Keratinocyte (primary cell): ENCODE results near the gene WDR26. TPM values are rescaled to one million over a fixed set of nuclear protein-coding genes. Genes with fewer than 3 reads are reported as not detected.
"Not testable (repeated sequence)": the region's sequence is repeated elsewhere in the genome, so short reads cannot be mapped to it uniquely, and the experiment has no call there.

Experiments
- DNase-seq: peaks from one replicate; pipeline ENCODE4 v3.0.0-alpha.2; 2011; ENCODE audit warnings: low read depth, missing footprints, low spot score
- FAIRE-seq: peaks from 2 replicates; lab custom pipeline; 2011; peaks lifted over from hg19 to GRCh38; lab: Jason Lieb, UNC
- H2AFZ ChIP-seq: 2 replicates; pipeline ENCODE4 v1.6.0; 2012; ENCODE audit warnings: low read length, control low read depth, inconsistent platforms; ENCODE audit not compliant: control insufficient read depth
- H3K27ac ChIP-seq: 2 replicates; pipeline ENCODE4 v1.5.1; 2011; ENCODE audit warnings: low read length; ENCODE audit not compliant: control insufficient read depth, insufficient read depth
- H3K27me3 ChIP-seq: 3 replicates; pipeline ENCODE4 v1.6.0; 2011; ENCODE audit warnings: low read length; ENCODE audit not compliant: control insufficient read depth, insufficient read depth; ENCODE audit errors: extremely low read depth
- H3K36me3 ChIP-seq, 2 experiments: 2 replicates in 1 of 2; 3 replicates in 1 of 2; pipeline ENCODE4 v1.5.1; 2011; ENCODE audit warnings: low read length in 2 of 2, mild to moderate bottlenecking in 1 of 2; ENCODE audit not compliant: control insufficient read depth in 2 of 2, insufficient read depth in 2 of 2; ENCODE audit errors: extremely low read depth in 1 of 2
- H3K4me1 ChIP-seq: 3 replicates; pipeline ENCODE4 v1.5.1; 2011; ENCODE audit warnings: low read length; ENCODE audit not compliant: control insufficient read depth, insufficient read depth; ENCODE audit errors: extremely low read depth
- H3K4me2 ChIP-seq: 3 replicates; pipeline ENCODE4 v1.6.0; 2011; ENCODE audit warnings: low read depth, low read length; ENCODE audit not compliant: control insufficient read depth, insufficient read depth; ENCODE audit errors: extremely low read depth
- H3K4me3 ChIP-seq, 3 experiments: fragments of 200-600 bp in 1 of 3; sonication (generic) in 1 of 3; 2 replicates in 2 of 3; 3 replicates in 1 of 3; pipeline ENCODE4 v1.5.1; 2011 to 2016; ENCODE audit warnings: low read length in 3 of 3, mild to moderate bottlenecking in 3 of 3, control low read depth in 2 of 3, inconsistent platforms in 1 of 3, low read depth in 1 of 3, mixed read lengths in 1 of 3, mixed run types in 1 of 3, moderate library complexity in 1 of 3; ENCODE audit not compliant: control insufficient read depth in 2 of 3, insufficient read depth in 2 of 3; ENCODE audit errors: extremely low read depth in 1 of 3
- H3K79me2 ChIP-seq: 2 replicates; pipeline ENCODE4 v1.6.0; 2012; ENCODE audit warnings: low read length; ENCODE audit not compliant: control insufficient read depth, insufficient read depth
- H3K9ac ChIP-seq: 3 replicates; pipeline ENCODE4 v1.6.0; 2011; ENCODE audit warnings: low read length; ENCODE audit not compliant: control insufficient read depth, insufficient read depth; ENCODE audit errors: extremely low read depth
- H3K9me1 ChIP-seq: 3 replicates; pipeline ENCODE4 v1.6.0; 2011; ENCODE audit warnings: low read length; ENCODE audit not compliant: control insufficient read depth, insufficient read depth; ENCODE audit errors: extremely low read depth
- H3K9me3 ChIP-seq: 2 replicates; pipeline ENCODE4 v1.5.1; 2012; ENCODE audit warnings: low read depth, low read length; ENCODE audit not compliant: control insufficient read depth
- H4K20me1 ChIP-seq: 3 replicates; pipeline ENCODE4 v1.6.0; 2011; ENCODE audit warnings: low read length; ENCODE audit not compliant: control insufficient read depth, insufficient read depth; ENCODE audit errors: extremely low read depth
- CTCF ChIP-seq, 3 experiments: IDR thresholded peaks in 1 of 3; conservative IDR thresholded peaks in 1 of 3; optimal IDR thresholded peaks in 1 of 3; 2 replicates in 2 of 3; 3 replicates in 1 of 3; pipeline versions ENCODE3 to v1.5.1; 2011; ENCODE audit warnings: low read length in 3 of 3, mild to moderate bottlenecking in 3 of 3, moderate library complexity in 2 of 3, control low read depth in 1 of 3, inconsistent platforms in 1 of 3; ENCODE audit not compliant: insufficient read depth in 2 of 3; ENCODE audit errors: extremely low read depth in 1 of 3
- EZH2 ChIP-seq: IDR thresholded peaks from one replicate; pipeline ENCODE4 v1.6.1; 2012; ENCODE audit warnings: inconsistent platforms, mild to moderate bottlenecking, low read length, moderate library complexity
- dilution Hi-C: fragments of 300-500 bp; cut with MboI; formaldehyde crosslinking; loops from one replicate; pipeline ENCODE4 v1.7.0; 2020; ENCODE audit warnings: low sequenced_read_pairs; ENCODE audit not compliant: extremely low pct_ligation_motif_present
- polyA plus RNA-seq, 5 experiments: library from polyadenylated mRNA; depleted of rRNA in 3 of 5; stranded (reverse) in 3 of 5; stranded (forward) in 1 of 5; unstranded in 1 of 5; fragments of >200 nt; gene quantifications; 1 replicate in 1 of 5; 2 replicates in 3 of 5; 3 replicates in 1 of 5; pipeline versions ENCODE4 v1.2.1 to v1.2.3, GENCODE V29; 2011 to 2012; ENCODE audit warnings: missing spikeins in 2 of 5, low read depth in 1 of 5, low replicate concordance in 1 of 5

Gene WDR26
- polyA plus RNA-seq, 1 donor (not counting 4 experiments of a cell fraction or from before 2014, with no cell fraction given), result 46.4 TPM

GRCh38 chr1:224349716-224350115, 84.9 kb downstream of the WDR26 start:
- H3K27ac ChIP-seq, H3K4me3 ChIP-seq, H2AFZ ChIP-seq, H3K9me3 ChIP-seq, H3K9me1 ChIP-seq, DNase-seq, H3K36me3 ChIP-seq, H3K27me3 ChIP-seq, dilution Hi-C loops, H3K4me1 ChIP-seq, H4K20me1 ChIP-seq, H3K79me2 ChIP-seq, H3K9ac ChIP-seq, FAIRE-seq, H3K4me2 ChIP-seq: not testable (repeated sequence)

- Histone ChIP-seq H3K27me3 (no peaks in the 10 kb centered on the region), H3K9me3 (no peaks in the 10 kb centered on the region), H3K79me2 (no peaks in the 10 kb centered on the region), H3K9ac (no peak overlapping the region), H3K27ac (no peak overlapping the region), H3K9me1 (no peaks in the 10 kb centered on the region), H4K20me1 (no peaks in the 10 kb centered on the region), H2AFZ (no peak overlapping the region), H3K36me3 (no peaks in the 10 kb centered on the region), H3K4me3 (no peak overlapping the region), H3K4me2 (no peak overlapping the region), H3K4me1 (no peaks in the 10 kb centered on the region)
- dilution Hi-C loops, result no loop called here
- no peak for DNase-seq
- FAIRE-seq, result no peak
- TF ChIP-seq EZH2 (no peak), CTCF (optimal IDR thresholded peaks at IDR 0.05 in 1 of 3, IDR thresholded peaks at IDR 0.05 in 1 of 3, conservative IDR thresholded peaks at IDR 0.05 in 1 of 3; ENCODE audit: extremely low read depth in 1 of 3, insufficient read depth in 2 of 3, low read length in 3 of 3) (no peak)
Measured at GRCh38 chr1:224348137-224348536, 86.5 kb downstream of the WDR26 start.

- Histone ChIP-seq H3K9ac (no peak overlapping the region), H3K4me2 (no peak overlapping the region), H4K20me1 (no peaks in the 10 kb centered on the region), H3K79me2 (no peaks in the 10 kb centered on the region), H3K9me3 (no peaks in the 10 kb centered on the region), H3K27me3 (peaks cover 4% of the 10 kb centered on the region), H3K36me3 (no peaks in the 10 kb centered on the region), H2AFZ (no peak overlapping the region), H3K9me1 (no peaks in the 10 kb centered on the region), H3K4me1 (peaks cover 3% of the 10 kb centered on the region), H3K27ac (no peak overlapping the region), H3K4me3 (no peak overlapping the region)
- DNase-seq (no peak), FAIRE-seq (no peak)
- no peak for TF ChIP-seq CTCF (optimal IDR thresholded peaks at IDR 0.05 in 1 of 3, IDR thresholded peaks at IDR 0.05 in 1 of 3, conservative IDR thresholded peaks at IDR 0.05 in 1 of 3; ENCODE audit: extremely low read depth in 1 of 3, insufficient read depth in 2 of 3, low read length in 3 of 3)
- TF ChIP-seq EZH2, result no peak
- dilution Hi-C loops, result no loop called here
Measured at GRCh38 chr1:224343679-224344078, 90.9 kb downstream of the WDR26 start.
